K562 (cell line): Measurements from ENCODE around the gene ORAI3. TPM values are rescaled to one million over a fixed set of nuclear protein-coding genes. Genes with fewer than 3 reads are reported as not detected.

Source experiments
- CBX3 ChIP-seq, 2 experiments: IDR thresholded peaks; 1 replicate in 1 of 2; 2 replicates in 1 of 2; pipeline ENCODE4 v1.6.1; 2012; ENCODE audit warnings: inconsistent platforms in 2 of 2, low read length in 2 of 2, borderline replicate concordance in 1 of 2, control low read depth in 1 of 2
- CEBPG ChIP-seq, 3 experiments: fragments of 200-800 bp in 1 of 3; sonication (Bioruptor generic) in 1 of 3; sonication (generic) in 1 of 3; formaldehyde crosslinking in 1 of 3; IDR thresholded peaks in 2 of 3; conservative IDR thresholded peaks in 1 of 3; 2 replicates each; pipeline versions ENCODE4 v1.6.1 to v1.8.0; 2016 to 2022; ENCODE audit warnings: missing compliant biosample characterization in 2 of 3, missing genetic modification characterization in 2 of 3, mild to moderate bottlenecking in 1 of 3, missing genetic modification reagents in 1 of 3
- DIDO1 ChIP-seq: fragments of 450-650 bp; IDR thresholded peaks from 2 replicates; pipeline ENCODE4 v1.6.1; 2016; ENCODE audit warnings: low read depth, missing biosample characterization, missing genetic modification characterization
- ELF1 ChIP-seq: fragments of 200-800 bp; sonication (Bioruptor generic); IDR thresholded peaks from 2 replicates; pipeline ENCODE4 v1.6.1; 2016; ENCODE audit warnings: missing genetic modification characterization, missing compliant biosample characterization
- ETV1 ChIP-seq: fragments of 450-650 bp; conservative IDR thresholded peaks from 2 replicates; pipeline ENCODE4 v1.6.1; 2016; ENCODE audit warnings: missing genetic modification characterization, control low read depth, low read depth, missing compliant biosample characterization
- FOXM1 ChIP-seq, 2 experiments: fragments of 450-650 bp in 1 of 2; sonication (generic) in 1 of 2; formaldehyde crosslinking in 1 of 2; IDR thresholded peaks; 2 replicates each; pipeline versions ENCODE4 v1.6.1 to v1.9.0; 2017 to 2022; ENCODE audit warnings: low read depth in 2 of 2, mild to moderate bottlenecking in 2 of 2, missing genetic modification reagents in 1 of 2, moderate library complexity in 1 of 2
- MYC ChIP-seq, 2 experiments: fragments of 250-450 bp in 1 of 2; sonication (Bioruptor Pico) in 1 of 2; IDR thresholded peaks; 2 replicates each; pipeline versions ENCODE4 v1.5.1 to v1.6.1; 2012 to 2021; ENCODE audit warnings: low read depth in 2 of 2, borderline replicate concordance in 1 of 2, improper control_type of control experiment in 1 of 2, low read length in 1 of 2, mild to moderate bottlenecking in 1 of 2, moderate library complexity in 1 of 2
- NFYB ChIP-seq: IDR thresholded peaks from 2 replicates; pipeline ENCODE4 v1.6.1; 2011; ENCODE audit warnings: mild to moderate bottlenecking, moderate library complexity; ENCODE audit not compliant: insufficient read length; ENCODE audit errors: extremely low read depth
- NR3C1 ChIP-seq: sonication (generic); formaldehyde crosslinking; IDR thresholded peaks from 2 replicates; pipeline ENCODE4 v1.8.1; 2022; ENCODE audit warnings: missing genetic modification reagents
- ZNF165 ChIP-seq: fragments of 250-450 bp; sonication (Bioruptor Pico); IDR thresholded peaks from 2 replicates; pipeline ENCODE4 v1.4.0; 2020; ENCODE audit warnings: borderline replicate concordance
- ZNF695 ChIP-seq: fragments of 450-650 bp; formaldehyde crosslinking; IDR thresholded peaks from 2 replicates; pipeline ENCODE4 v1.4.0; 2020; ENCODE audit warnings: mild to moderate bottlenecking, moderate library complexity
- ZNF766 ChIP-seq: fragments of 200-800 bp; sonication (Bioruptor generic); conservative IDR thresholded peaks from 2 replicates; pipeline ENCODE4 v1.6.1; 2016; ENCODE audit warnings: missing genetic modification characterization, missing compliant biosample characterization
- polyA plus RNA-seq, 8 experiments: library from polyadenylated mRNA; depleted of rRNA in 4 of 8; stranded (reverse) in 5 of 8; unstranded in 3 of 8; fragments of >200 nt; fragmentation: Nextera tagmentation in 2 of 8; fragmentation: Illumina TruSeq in 1 of 8; extraction: Ambion mirVana in 2 of 8; extraction: Trizol in 1 of 8; gene quantifications; 2 replicates each; pipeline versions ENCODE4 v1.2.1 to v1.2.3, GENCODE V29; 2011 to 2014; ENCODE audit warnings: inconsistent platforms in 1 of 8, missing spikeins in 1 of 8
- total RNA-seq, 7 experiments: library from RNA; depleted of rRNA in 6 of 7; stranded (reverse); fragments of >200 nt in 6 of 7; fragmentation: Illumina TruSeq in 2 of 7; extraction: Trizol in 2 of 7; gene quantifications; 2 replicates each; pipeline versions ENCODE4 v1.2.1 to v1.2.3, GENCODE V29; 2011 to 2021; ENCODE audit warnings: low replicate concordance in 1 of 7
- TF ChIP-seq, protein P1 (sequence below): sonication (generic); formaldehyde crosslinking; IDR thresholded peaks from 2 replicates; pipeline ENCODE4 v1.8.0; 2023; ENCODE audit warnings: mild to moderate bottlenecking, missing genetic modification reagents
- TF ChIP-seq, protein P2 (sequence below), 3 experiments: fragments of 200-800 bp in 1 of 3; fragments of 250-450 bp in 1 of 3; fragments of 450-650 bp in 1 of 3; sonication (Bioruptor Pico) in 1 of 3; sonication (Bioruptor generic) in 1 of 3; formaldehyde crosslinking in 1 of 3; IDR thresholded peaks; 2 replicates each; pipeline versions ENCODE4 v1.6.1 to v1.8.0; 2016 to 2022; ENCODE audit warnings: mild to moderate bottlenecking in 2 of 3, missing genetic modification characterization in 2 of 3, missing compliant biosample characterization in 1 of 3, moderate library complexity in 1 of 3
- TF ChIP-seq, protein P3 (sequence below): sonication (generic); formaldehyde crosslinking; IDR thresholded peaks from 2 replicates; pipeline ENCODE4 v1.8.0; 2022; ENCODE audit warnings: mild to moderate bottlenecking, missing genetic modification reagents

ORAI3 gene
- total and polyA plus RNA-seq, 9 of the 15 experiments (the other 6 are each of a cell fraction or from before 2014, with no cell fraction given) = 4.9 to 23.3 (median 14.1) TPM

DNA sequence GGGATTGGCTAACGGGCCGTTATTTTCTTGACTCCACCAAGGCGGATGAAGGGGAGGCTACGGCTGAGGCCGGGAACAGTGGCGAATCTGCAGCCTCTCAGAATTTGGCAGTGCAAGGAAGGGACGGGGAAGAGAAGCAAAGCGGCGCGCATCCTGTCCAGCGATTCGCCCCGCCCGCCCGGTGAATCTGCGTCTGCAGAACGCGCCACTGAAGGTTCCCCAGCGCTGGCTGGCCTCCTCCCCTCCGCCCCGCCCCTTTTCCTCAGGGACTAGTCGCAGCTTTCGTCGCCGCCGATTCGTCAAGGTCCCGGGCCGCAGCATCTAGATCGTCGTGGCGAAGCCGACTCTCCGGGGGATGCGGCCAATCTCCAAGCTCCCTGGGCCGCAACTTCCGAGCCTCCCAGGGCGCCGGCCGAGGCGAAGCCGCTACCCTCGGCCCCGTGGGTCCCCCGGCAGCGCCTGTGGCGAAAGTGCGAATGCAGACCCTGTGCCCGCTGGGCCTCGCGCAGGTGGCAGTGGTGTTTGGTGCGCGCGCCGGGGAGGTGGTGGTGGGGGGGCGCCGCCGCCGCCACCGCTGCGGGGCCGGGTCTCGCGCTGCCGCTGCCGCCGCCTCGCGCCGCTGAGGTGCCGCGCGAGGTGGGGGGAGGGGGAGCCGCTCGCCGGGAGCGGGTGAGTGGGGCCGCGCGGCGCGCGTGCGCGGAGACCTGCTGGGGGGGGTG lies 8.7 kb downstream of the ORAI3 start, which contains the start of gene SETD1A (continued):
- TF ChIP-seq MYC (IDR thresholded peaks at IDR 0.05; ENCODE audit: low read depth, low read length) (peak; percentile 81), MYC (CRISPR knock-in tag; IDR thresholded peaks at IDR 0.05; ENCODE audit: borderline replicate concordance, low read depth) (peak; percentile 82; the same call in 1 of the 2 replicates), NR3C1 (CRISPR knock-in tag) (peak; percentile 10; the same call in 1 of the 2 replicates), DIDO1 (tag) (peak; percentile 79; the same call in 1 of the 2 replicates), FOXM1 (IDR thresholded peaks at IDR 0.05; ENCODE audit: low read depth) (peak; percentile 90), FOXM1 (CRISPR knock-in tag; IDR thresholded peaks at IDR 0.05; ENCODE audit: low read depth) (no peak), CBX3 (IDR thresholded peaks at IDR 0.05; ENCODE audit: borderline replicate concordance in 1 of 2, low read length in 2 of 2) (0 out of 3 replicates have a peak, but pooled peaks of 1 of the 2 experiments have one; percentile 24), CEBPG (CRISPR knock-in tag; IDR thresholded peaks at IDR 0.05) (no peak), CEBPG (tag; conservative IDR thresholded peaks at IDR 0.05 in 1 of 2, IDR thresholded peaks at IDR 0.05 in 1 of 2) (peak in 1 of 2 experiments; percentile 60; a peak in 1 of 4 replicates), ZNF165 (CRISPR knock-in tag) (peak; percentile 59; the same call in 1 of the 2 replicates), ZNF766 (peak; percentile 67), NFYB (peak; percentile 22), ELF1 (tag) (peak; percentile 68), ZNF695 (CRISPR knock-in tag) (no peak), ETV1 (peak; percentile 85)
- TF ChIP-seq, protein P1, sequence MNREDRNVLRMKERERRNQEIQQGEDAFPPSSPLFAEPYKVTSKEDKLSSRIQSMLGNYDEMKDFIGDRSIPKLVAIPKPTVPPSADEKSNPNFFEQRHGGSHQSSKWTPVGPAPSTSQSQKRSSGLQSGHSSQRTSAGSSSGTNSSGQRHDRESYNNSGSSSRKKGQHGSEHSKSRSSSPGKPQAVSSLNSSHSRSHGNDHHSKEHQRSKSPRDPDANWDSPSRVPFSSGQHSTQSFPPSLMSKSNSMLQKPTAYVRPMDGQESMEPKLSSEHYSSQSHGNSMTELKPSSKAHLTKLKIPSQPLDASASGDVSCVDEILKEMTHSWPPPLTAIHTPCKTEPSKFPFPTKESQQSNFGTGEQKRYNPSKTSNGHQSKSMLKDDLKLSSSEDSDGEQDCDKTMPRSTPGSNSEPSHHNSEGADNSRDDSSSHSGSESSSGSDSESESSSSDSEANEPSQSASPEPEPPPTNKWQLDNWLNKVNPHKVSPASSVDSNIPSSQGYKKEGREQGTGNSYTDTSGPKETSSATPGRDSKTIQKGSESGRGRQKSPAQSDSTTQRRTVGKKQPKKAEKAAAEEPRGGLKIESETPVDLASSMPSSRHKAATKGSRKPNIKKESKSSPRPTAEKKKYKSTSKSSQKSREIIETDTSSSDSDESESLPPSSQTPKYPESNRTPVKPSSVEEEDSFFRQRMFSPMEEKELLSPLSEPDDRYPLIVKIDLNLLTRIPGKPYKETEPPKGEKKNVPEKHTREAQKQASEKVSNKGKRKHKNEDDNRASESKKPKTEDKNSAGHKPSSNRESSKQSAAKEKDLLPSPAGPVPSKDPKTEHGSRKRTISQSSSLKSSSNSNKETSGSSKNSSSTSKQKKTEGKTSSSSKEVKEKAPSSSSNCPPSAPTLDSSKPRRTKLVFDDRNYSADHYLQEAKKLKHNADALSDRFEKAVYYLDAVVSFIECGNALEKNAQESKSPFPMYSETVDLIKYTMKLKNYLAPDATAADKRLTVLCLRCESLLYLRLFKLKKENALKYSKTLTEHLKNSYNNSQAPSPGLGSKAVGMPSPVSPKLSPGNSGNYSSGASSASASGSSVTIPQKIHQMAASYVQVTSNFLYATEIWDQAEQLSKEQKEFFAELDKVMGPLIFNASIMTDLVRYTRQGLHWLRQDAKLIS (CRISPR knock-in tag) = 0 out of 2 replicates have a peak, but pooled peaks have one; percentile 78
- TF ChIP-seq, protein P2, sequence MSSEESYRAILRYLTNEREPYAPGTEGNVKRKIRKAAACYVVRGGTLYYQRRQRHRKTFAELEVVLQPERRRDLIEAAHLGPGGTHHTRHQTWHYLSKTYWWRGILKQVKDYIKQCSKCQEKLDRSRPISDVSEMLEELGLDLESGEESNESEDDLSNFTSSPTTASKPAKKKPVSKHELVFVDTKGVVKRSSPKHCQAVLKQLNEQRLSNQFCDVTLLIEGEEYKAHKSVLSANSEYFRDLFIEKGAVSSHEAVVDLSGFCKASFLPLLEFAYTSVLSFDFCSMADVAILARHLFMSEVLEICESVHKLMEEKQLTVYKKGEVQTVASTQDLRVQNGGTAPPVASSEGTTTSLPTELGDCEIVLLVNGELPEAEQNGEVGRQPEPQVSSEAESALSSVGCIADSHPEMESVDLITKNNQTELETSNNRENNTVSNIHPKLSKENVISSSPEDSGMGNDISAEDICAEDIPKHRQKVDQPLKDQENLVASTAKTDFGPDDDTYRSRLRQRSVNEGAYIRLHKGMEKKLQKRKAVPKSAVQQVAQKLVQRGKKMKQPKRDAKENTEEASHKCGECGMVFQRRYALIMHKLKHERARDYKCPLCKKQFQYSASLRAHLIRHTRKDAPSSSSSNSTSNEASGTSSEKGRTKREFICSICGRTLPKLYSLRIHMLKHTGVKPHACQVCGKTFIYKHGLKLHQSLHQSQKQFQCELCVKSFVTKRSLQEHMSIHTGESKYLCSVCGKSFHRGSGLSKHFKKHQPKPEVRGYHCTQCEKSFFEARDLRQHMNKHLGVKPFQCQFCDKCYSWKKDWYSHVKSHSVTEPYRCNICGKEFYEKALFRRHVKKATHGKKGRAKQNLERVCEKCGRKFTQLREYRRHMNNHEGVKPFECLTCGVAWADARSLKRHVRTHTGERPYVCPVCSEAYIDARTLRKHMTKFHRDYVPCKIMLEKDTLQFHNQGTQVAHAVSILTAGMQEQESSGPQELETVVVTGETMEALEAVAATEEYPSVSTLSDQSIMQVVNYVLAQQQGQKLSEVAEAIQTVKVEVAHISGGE (CRISPR knock-in tag; IDR thresholded peaks at IDR 0.05) = peak; percentile 62 to 96 (median 78); a peak in 5 of 6 replicates
- TF ChIP-seq, protein P3, sequence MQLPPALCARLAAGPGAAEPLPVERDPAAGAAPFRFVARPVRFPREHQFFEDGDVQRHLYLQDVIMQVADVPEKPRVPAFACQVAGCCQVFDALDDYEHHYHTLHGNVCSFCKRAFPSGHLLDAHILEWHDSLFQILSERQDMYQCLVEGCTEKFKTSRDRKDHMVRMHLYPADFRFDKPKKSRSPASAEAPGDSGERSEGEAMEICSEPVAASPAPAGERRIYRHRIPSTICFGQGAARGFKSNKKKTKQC (CRISPR knock-in tag) = peak; percentile 74; the same call in 1 of the 2 replicates
